Measurements from ENCODE around the gene CX3CR1. TPM values are rescaled to one million over a fixed set of nuclear protein-coding genes. Genes with fewer than 3 reads are reported as not detected.

CX3CR1 gene
- total RNA-seq, 2 experiments from 2014 or later, result 0.14 to 0.27 TPM

DNA sequence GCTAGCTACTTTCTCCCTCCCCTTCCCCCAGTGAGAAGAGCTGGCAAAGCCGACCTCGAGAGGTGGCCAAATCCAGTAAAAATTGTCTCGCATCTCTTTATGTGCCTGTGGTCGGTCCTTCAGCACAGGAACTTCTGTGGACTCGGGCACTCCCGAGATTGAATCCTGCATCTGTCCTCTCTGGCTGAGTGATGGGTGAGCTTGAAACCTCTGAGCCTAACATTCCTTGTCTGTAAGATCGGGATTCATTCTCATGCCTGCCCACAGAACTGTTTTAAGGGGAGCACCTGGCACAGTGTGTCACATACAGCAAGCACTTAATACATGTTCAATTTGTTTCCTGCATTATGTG, 11.3 kb downstream of the CX3CR1 start:
- no peak overlapping the region for H3K27ac ChIP-seq (ENCODE audit: low read depth in 1 of 2, low read length in 2 of 2)
- intact Hi-C loops (cut with DNase I, micrococcal nuclease), result no loop called here
- no peaks in the 10 kb centered on the region for H3K9me3 Mint-ChIP-seq
- H3K36me3 ChIP-seq (ENCODE audit: insufficient read depth, low read length), result no peaks in the 10 kb centered on the region
- no peak overlapping the region for H3K4me3 ChIP-seq (ENCODE audit: low read length)
- POLR2A ChIA-PET, result interaction anchor here (0.9 kb wide), 1 partner anchor 116 kb away, joined by 3 read pairs; no protein-coding TSS in a partner anchor
- peak overlapping the region; percentile 82 for H3K27ac Mint-ChIP-seq
- H3K9me3 ChIP-seq (ENCODE audit: control insufficient read depth in 1 of 2, insufficient read depth in 1 of 2, low read length in 2 of 2), result no peaks in the 10 kb centered on the region
- no peaks in the 10 kb centered on the region for H3K36me3 Mint-ChIP-seq (ENCODE audit: low read depth)
- H3K4me1 ChIP-seq (ENCODE audit: insufficient read depth, low read length), result peaks cover 28% of the 10 kb centered on the region
- DNase-seq, result no peak
- CTCF ChIA-PET, result interaction anchor here (4.9 kb wide), 1 partner anchor 20 kb away, joined by 17 read pairs; no protein-coding TSS in a partner anchor
- H3K4me3 Mint-ChIP-seq, result no peak overlapping the region
- H3K4me1 Mint-ChIP-seq (ENCODE audit: low read depth), result peaks cover 21% of the 10 kb centered on the region
- no peaks in the 10 kb centered on the region for H3K27me3 Mint-ChIP-seq
- ATAC-seq (ENCODE audit: poor library complexity), result no peak
- TF ChIP-seq, protein P1, sequence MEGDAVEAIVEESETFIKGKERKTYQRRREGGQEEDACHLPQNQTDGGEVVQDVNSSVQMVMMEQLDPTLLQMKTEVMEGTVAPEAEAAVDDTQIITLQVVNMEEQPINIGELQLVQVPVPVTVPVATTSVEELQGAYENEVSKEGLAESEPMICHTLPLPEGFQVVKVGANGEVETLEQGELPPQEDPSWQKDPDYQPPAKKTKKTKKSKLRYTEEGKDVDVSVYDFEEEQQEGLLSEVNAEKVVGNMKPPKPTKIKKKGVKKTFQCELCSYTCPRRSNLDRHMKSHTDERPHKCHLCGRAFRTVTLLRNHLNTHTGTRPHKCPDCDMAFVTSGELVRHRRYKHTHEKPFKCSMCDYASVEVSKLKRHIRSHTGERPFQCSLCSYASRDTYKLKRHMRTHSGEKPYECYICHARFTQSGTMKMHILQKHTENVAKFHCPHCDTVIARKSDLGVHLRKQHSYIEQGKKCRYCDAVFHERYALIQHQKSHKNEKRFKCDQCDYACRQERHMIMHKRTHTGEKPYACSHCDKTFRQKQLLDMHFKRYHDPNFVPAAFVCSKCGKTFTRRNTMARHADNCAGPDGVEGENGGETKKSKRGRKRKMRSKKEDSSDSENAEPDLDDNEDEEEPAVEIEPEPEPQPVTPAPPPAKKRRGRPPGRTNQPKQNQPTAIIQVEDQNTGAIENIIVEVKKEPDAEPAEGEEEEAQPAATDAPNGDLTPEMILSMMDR (IDR thresholded peaks at IDR 0.05), result no peak
- no peaks in the 10 kb centered on the region for H3K27me3 ChIP-seq (ENCODE audit: control insufficient read depth in 1 of 2, insufficient read depth in 2 of 2, low read length in 2 of 2)

DNA sequence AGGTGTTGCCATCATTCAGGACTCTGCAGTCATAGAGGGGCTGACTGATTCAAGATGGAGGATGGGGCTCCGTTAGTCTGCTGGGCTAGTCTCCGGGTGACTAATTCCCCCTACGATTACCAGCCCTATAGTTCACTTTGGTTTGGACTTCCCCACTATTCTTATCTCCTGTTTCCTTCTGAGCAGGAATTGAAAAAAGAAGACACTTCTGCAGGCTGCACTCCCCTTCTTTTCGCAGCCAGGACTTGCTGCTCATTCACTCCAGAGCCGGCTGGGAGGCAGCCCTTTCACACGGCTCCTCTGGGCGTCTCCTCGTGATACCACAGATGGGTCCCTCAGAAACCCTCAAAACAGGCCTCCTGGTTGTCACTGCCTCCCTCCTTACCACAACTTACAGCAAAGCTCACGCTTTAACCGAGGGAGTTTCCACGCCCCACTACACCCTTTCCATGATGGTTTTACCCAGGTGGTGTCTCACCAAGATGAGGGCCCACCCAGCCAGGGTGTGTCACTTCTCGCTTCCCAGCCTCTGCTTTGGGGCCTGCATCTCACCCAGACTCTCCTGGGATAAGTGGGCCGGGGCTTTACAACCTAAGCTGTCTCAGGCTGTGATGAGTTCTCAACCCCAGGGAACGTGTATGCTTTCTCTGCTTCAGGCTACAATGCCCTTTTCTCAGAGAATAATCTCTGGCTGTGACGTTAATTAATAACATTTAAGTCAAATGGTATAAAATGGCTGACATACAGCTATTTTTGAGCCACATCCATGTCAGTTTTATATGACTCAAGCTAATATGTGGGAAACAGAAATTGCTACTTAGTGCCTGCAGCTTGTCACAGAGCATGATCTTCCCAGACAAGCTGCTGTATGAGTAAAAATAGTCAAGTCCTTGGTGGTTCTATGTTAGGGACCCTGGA, 11.9 kb downstream of the CX3CR1 start:
- Mint-ChIP-seq H3K4me3 (peak overlapping the region; percentile 40), H3K27me3 (no peaks in the 10 kb centered on the region), H3K4me1 (ENCODE audit: low read depth) (peaks cover 21% of the 10 kb centered on the region), H3K27ac (peak overlapping the region; percentile 82), H3K9me3 (no peaks in the 10 kb centered on the region), H3K36me3 (ENCODE audit: low read depth) (no peaks in the 10 kb centered on the region)
- peak overlapping the region; percentile 29 to 49 for H3K27ac ChIP-seq (ENCODE audit: low read depth in 1 of 2, low read length in 2 of 2)
- intact Hi-C loops (cut with DNase I, micrococcal nuclease), result no loop called here
- H3K4me1 ChIP-seq (ENCODE audit: insufficient read depth, low read length), result peaks cover 28% of the 10 kb centered on the region
- no peaks in the 10 kb centered on the region for H3K9me3 ChIP-seq (ENCODE audit: control insufficient read depth in 1 of 2, insufficient read depth in 1 of 2, low read length in 2 of 2)
- CTCF ChIA-PET, result interaction anchor here (4.9 kb wide), 1 partner anchor 20 kb away, joined by 17 read pairs; no protein-coding TSS in a partner anchor
- ATAC-seq (ENCODE audit: poor library complexity) (peak; percentile 90), DNase-seq (peak in 13 of 14 experiments; percentile 10 to 91 (median 46))
- no peaks in the 10 kb centered on the region for H3K36me3 ChIP-seq (ENCODE audit: insufficient read depth, low read length)
- POLR2A ChIA-PET, result interaction anchor here (0.9 kb wide), 1 partner anchor 117 kb away, joined by 3 read pairs; no protein-coding TSS in a partner anchor
- no peaks in the 10 kb centered on the region for H3K27me3 ChIP-seq (ENCODE audit: control insufficient read depth in 1 of 2, insufficient read depth in 2 of 2, low read length in 2 of 2)
- no peak overlapping the region for H3K4me3 ChIP-seq (ENCODE audit: low read length)
- TF ChIP-seq, protein P1 (IDR thresholded peaks at IDR 0.05), result no peak

DNA sequence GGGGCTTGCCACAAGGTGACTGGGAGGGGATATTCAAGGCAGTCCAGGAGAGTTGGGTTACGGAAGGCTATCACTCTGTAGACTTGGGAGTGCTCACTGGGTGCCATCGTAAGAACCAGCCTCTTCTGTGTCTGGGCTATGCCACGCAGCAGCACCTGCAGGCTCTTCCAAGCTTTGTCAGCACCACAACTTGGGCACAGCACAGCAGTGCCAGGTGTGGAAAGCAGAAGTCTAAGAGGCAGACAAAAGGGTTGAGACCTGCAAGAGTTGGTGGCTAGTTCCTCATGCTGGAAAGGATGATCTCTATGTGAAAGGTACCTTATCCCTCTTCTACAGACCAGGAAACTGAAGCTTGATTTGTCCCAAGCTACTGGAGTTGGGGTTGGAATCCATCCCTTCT, 15.8 kb downstream of the CX3CR1 start:
- no peaks in the 10 kb centered on the region for H3K36me3 ChIP-seq (ENCODE audit: insufficient read depth, low read length)
- ChIA-PET POLR2A (no interaction called here), CTCF (interaction anchor here (1.0 kb wide), 1 partner anchor 17 kb away, joined by 3 read pairs; no protein-coding TSS in a partner anchor)
- no peak for ATAC-seq (ENCODE audit: poor library complexity)
- no peaks in the 10 kb centered on the region for H3K27me3 ChIP-seq (ENCODE audit: control insufficient read depth in 1 of 2, insufficient read depth in 2 of 2, low read length in 2 of 2)
- Mint-ChIP-seq H3K9me3 (no peaks in the 10 kb centered on the region), H3K36me3 (ENCODE audit: low read depth) (no peaks in the 10 kb centered on the region), H3K27ac (no peak overlapping the region), H3K4me1 (ENCODE audit: low read depth) (peaks cover 25% of the 10 kb centered on the region), H3K27me3 (no peaks in the 10 kb centered on the region), H3K4me3 (no peak overlapping the region)
- intact Hi-C loops (cut with DNase I, micrococcal nuclease), result no loop called here
- no peak for DNase-seq
- H3K4me1 ChIP-seq (ENCODE audit: insufficient read depth, low read length), result peaks cover 34% of the 10 kb centered on the region
- no peak overlapping the region for H3K27ac ChIP-seq (ENCODE audit: low read depth in 1 of 2, low read length in 2 of 2)
- no peaks in the 10 kb centered on the region for H3K9me3 ChIP-seq (ENCODE audit: control insufficient read depth in 1 of 2, insufficient read depth in 1 of 2, low read length in 2 of 2)
- TF ChIP-seq, protein P1 (IDR thresholded peaks at IDR 0.05), result no peak
- no peak overlapping the region for H3K4me3 ChIP-seq (ENCODE audit: low read length)

Measured in CD4-positive, alpha-beta T cell (primary cell).